Activated CD4-positive, alpha-beta T cell treated with anti-CD3 and anti-CD28 coated beads, Interleukin-2, amount 50 U/mL, for 1 hour (primary cell): ENCODE results near the gene FBXO42.

Source experiments
- DNase-seq: peaks from one replicate; pipeline ENCODE4 v3.0.0-alpha.2; 2020

FBXO42 gene

GRCh38 chr1:16321176-16321867 is 31.0 kb downstream of the FBXO42 start:
- DNase-seq: no peak

- no peak for DNase-seq
Observed at GRCh38 chr1:16318555-16318954, 33.7 kb downstream of the FBXO42 start.

GRCh38 chr1:16315437-16315836 is 36.8 kb downstream of the FBXO42 start:
- no peak for DNase-seq

GRCh38 chr1:16307222-16307621 is 45.1 kb downstream of the FBXO42 start:
- no peak for DNase-seq

GRCh38 chr1:16302709-16303627 is 49.3 kb downstream of the FBXO42 start:
- DNase-seq: no peak

- no peak for DNase-seq
Observed at GRCh38 chr1:16300436-16300835, 51.8 kb downstream of the FBXO42 start.

- DNase-seq: no peak
Observed at GRCh38 chr1:16298653-16299052, 53.6 kb downstream of the FBXO42 start.

GRCh38 chr1:16296643-16297042 is 55.6 kb downstream of the FBXO42 start:
- no peak for DNase-seq

- DNase-seq: no peak
Observed at GRCh38 chr1:16294219-16295212, 57.8 kb downstream of the FBXO42 start.

GRCh38 chr1:16293538-16293937 is 58.7 kb downstream of the FBXO42 start:
- DNase-seq: no peak

- no peak for DNase-seq
Observed at GRCh38 chr1:16292739-16293138, 59.5 kb downstream of the FBXO42 start.

GRCh38 chr1:16289959-16290358 is 62.3 kb downstream of the FBXO42 start:
- DNase-seq: no peak

- DNase-seq: no peak
Observed at GRCh38 chr1:16286122-16286521, 66.2 kb downstream of the FBXO42 start.

- DNase-seq: no peak
Observed at GRCh38 chr1:16281765-16282164, 70.5 kb downstream of the FBXO42 start.

- DNase-seq: no peak
Observed at GRCh38 chr1:16279186-16279585, 73.1 kb downstream of the FBXO42 start.

GRCh38 chr1:16276302-16277030 is 75.8 kb downstream of the FBXO42 start:
- no peak for DNase-seq

- no peak for DNase-seq
Observed at GRCh38 chr1:16275591-16275990, 76.7 kb downstream of the FBXO42 start.

GRCh38 chr1:16267690-16268180 is 84.5 kb downstream of the FBXO42 start:
- no peak for DNase-seq

GRCh38 chr1:16266411-16267118 is 85.7 kb downstream of the FBXO42 start:
- DNase-seq: no peak

- no peak for DNase-seq
Observed at GRCh38 chr1:16262067-16262466, 90.2 kb downstream of the FBXO42 start.

- no peak for DNase-seq
Observed at GRCh38 chr1:16260814-16261213, 91.5 kb downstream of the FBXO42 start.
